Measurements from ENCODE around the gene SNF8.
A peak's percentile ranks its signal among the peaks of the same experiment; 100 is the strongest.

The SNF8 gene

GRCh38 chr17:48892940-48893645, 51.5 kb downstream of the SNF8 start:
- peak; percentile 25 for DNase-seq (ENCODE audit: low read depth, low spot score)

GRCh38 chr17:48890086-48890485, 54.6 kb downstream of the SNF8 start:
- no peak for DNase-seq (ENCODE audit: low read depth, low spot score)

GRCh38 chr17:48883171-48883570, 61.5 kb downstream of the SNF8 start:
- DNase-seq (ENCODE audit: low read depth, low spot score): no peak

- no peak for DNase-seq (ENCODE audit: low read depth, low spot score)
Measured at GRCh38 chr17:48882272-48882671, 62.4 kb downstream of the SNF8 start.

Data from ELF-1 (cell line).